ENCODE measurements around the gene ERO1A. TPM values are rescaled to one million over a fixed set of nuclear protein-coding genes. Genes with fewer than 3 reads are reported as not detected.
A peak's percentile ranks its signal among the peaks of the same experiment; 100 is the strongest.

ERO1A gene
- total RNA-seq, 2 experiments from 2014 or later = 138 to 153 TPM

- POLR2A ChIA-PET = interaction anchor here (0.5 to 1.6 kb wide), 6 partner anchors 11 to 143 kb away, joined by 3 to 11 read pairs (median 6); partner anchors contain the start of genes GPR137C, PSMC6, STYX and TXNDC16
Observed at GRCh38 chr14:52694761-52695480, 437 bp downstream of the ERO1A start.

GRCh38 chr14:52693532-52693931, 1.8 kb downstream of the ERO1A start:
- ChIA-PET POLR2A (no interaction called here), CTCF (no interaction called here)
- Mint-ChIP-seq H3K27me3 (no peaks in the 10 kb centered on the region), H3K27ac (peak overlapping the region; percentile 14), H3K36me3 (peaks cover 23% of the 10 kb centered on the region), H3K4me3 (peak overlapping the region; percentile 57), H3K9me3 (no peaks in the 10 kb centered on the region), H3K4me1 (ENCODE audit: low read depth) (peaks cover 49% of the 10 kb centered on the region)
- DNase-seq = no peak
- intact Hi-C loops (cut with micrococcal nuclease) = loop anchor here (10.0 kb wide), 1 partner anchor 1039 kb away; the partner anchor contains the start of gene FRMD6

More at GRCh38 chr14:52694761-52695480, 437 bp downstream of the ERO1A start:
- Mint-ChIP-seq H3K27me3 (no peaks in the 10 kb centered on the region), H3K36me3 (peaks cover 21% of the 10 kb centered on the region), H3K27ac (peak overlapping the region; percentile 99), H3K4me3 (peak overlapping the region; percentile 100), H3K9me3 (no peaks in the 10 kb centered on the region), H3K4me1 (ENCODE audit: low read depth) (peaks cover 39% of the 10 kb centered on the region)
- CTCF ChIA-PET = interaction anchor here (0.9 kb wide), 1 partner anchor 141 kb away, joined by 3 read pairs; no protein-coding TSS in a partner anchor
- peak; percentile 79 for DNase-seq
- intact Hi-C loops (cut with micrococcal nuclease) = loop anchor here (1.0 to 10.0 kb wide), 3 partner anchors 12 to 1040 kb away; partner anchors contain the start of genes FRMD6 and PSMC6

GRCh38 chr14:52693036-52693435, 2.3 kb downstream of the ERO1A start:
- Mint-ChIP-seq H3K9me3 (no peaks in the 10 kb centered on the region), H3K27me3 (no peaks in the 10 kb centered on the region), H3K36me3 (peaks cover 23% of the 10 kb centered on the region), H3K4me1 (ENCODE audit: low read depth) (peaks cover 54% of the 10 kb centered on the region), H3K27ac (no peak overlapping the region), H3K4me3 (no peak overlapping the region)
- DNase-seq = no peak
- CTCF ChIA-PET = no interaction called here
- POLR2A ChIA-PET = no interaction called here
- intact Hi-C loops (cut with micrococcal nuclease) = loop anchor here (10.0 kb wide), 1 partner anchor 1038 kb away; the partner anchor contains the start of gene FRMD6

- H3K36me3 Mint-ChIP-seq = peaks cover 23% of the 10 kb centered on the region
- H3K4me3 Mint-ChIP-seq = peak overlapping the region; percentile 33
- ChIA-PET CTCF (no interaction called here), POLR2A (no interaction called here)
- peaks cover 59% of the 10 kb centered on the region for H3K4me1 Mint-ChIP-seq (ENCODE audit: low read depth)
- no peaks in the 10 kb centered on the region for H3K9me3 Mint-ChIP-seq
- no peaks in the 10 kb centered on the region for H3K27me3 Mint-ChIP-seq
- no peak overlapping the region for H3K27ac Mint-ChIP-seq
- intact Hi-C loops (cut with micrococcal nuclease) = loop anchor here (10.0 kb wide), 1 partner anchor 1038 kb away; the partner anchor contains the start of gene FRMD6
- peak; percentile 32 for DNase-seq
Observed at GRCh38 chr14:52692248-52692962, 3.0 kb downstream of the ERO1A start.

- intact Hi-C loops (cut with micrococcal nuclease) = loop anchor here (10.0 kb wide), 1 partner anchor 1036 kb away; the partner anchor contains the start of gene FRMD6
- ChIA-PET CTCF (no interaction called here), POLR2A (no interaction called here)
- H3K27ac Mint-ChIP-seq = no peak overlapping the region
- H3K27me3 Mint-ChIP-seq = no peaks in the 10 kb centered on the region
- H3K4me1 Mint-ChIP-seq (ENCODE audit: low read depth) = peaks cover 69% of the 10 kb centered on the region
- peaks cover 23% of the 10 kb centered on the region for H3K36me3 Mint-ChIP-seq
- DNase-seq = no peak
- no peak overlapping the region for H3K4me3 Mint-ChIP-seq
- no peaks in the 10 kb centered on the region for H3K9me3 Mint-ChIP-seq
Observed at GRCh38 chr14:52690983-52691760, 4.2 kb downstream of the ERO1A start.

- H3K36me3 Mint-ChIP-seq = peaks cover 4% of the 10 kb centered on the region
- no peak for DNase-seq
- CTCF ChIA-PET = no interaction called here
- no peak overlapping the region for H3K27ac Mint-ChIP-seq
- POLR2A ChIA-PET = no interaction called here
- H3K9me3 Mint-ChIP-seq = no peaks in the 10 kb centered on the region
- no peaks in the 10 kb centered on the region for H3K27me3 Mint-ChIP-seq
- intact Hi-C loops (cut with micrococcal nuclease) = loop anchor here (5.0 kb wide), 1 partner anchor 34 kb away; no protein-coding TSS in a partner anchor
- no peak overlapping the region for H3K4me3 Mint-ChIP-seq
- H3K4me1 Mint-ChIP-seq (ENCODE audit: low read depth) = peaks cover 65% of the 10 kb centered on the region
Observed at GRCh38 chr14:52686176-52686575, 9.2 kb downstream of the ERO1A start.

- Mint-ChIP-seq H3K9me3 (no peaks in the 10 kb centered on the region), H3K27me3 (no peaks in the 10 kb centered on the region), H3K27ac (peak overlapping the region; percentile 38), H3K36me3 (peaks cover 4% of the 10 kb centered on the region), H3K4me3 (no peak overlapping the region), H3K4me1 (ENCODE audit: low read depth) (peaks cover 50% of the 10 kb centered on the region)
- POLR2A ChIA-PET = interaction anchor here (0.9 to 1.3 kb wide), 3 partner anchors 12 to 44 kb away, joined by 3 to 6 read pairs (median 3); partner anchors contain the start of gene ERO1A
- intact Hi-C loops (cut with micrococcal nuclease) = no loop called here
- CTCF ChIA-PET = interaction anchor here (1.0 kb wide), 1 partner anchor 15 kb away, joined by 3 read pairs; no protein-coding TSS in a partner anchor
- DNase-seq = no peak
Observed at GRCh38 chr14:52683985-52684520, 11.3 kb downstream of the ERO1A start.

- H3K36me3 Mint-ChIP-seq = peaks cover 25% of the 10 kb centered on the region
- no peak overlapping the region for H3K27ac Mint-ChIP-seq
- POLR2A ChIA-PET = no interaction called here
- H3K4me3 Mint-ChIP-seq = no peak overlapping the region
- CTCF ChIA-PET = interaction anchor here (0.6 to 1.4 kb wide), 2 partner anchors 20 to 125 kb away, joined by 3 read pairs; no protein-coding TSS in a partner anchor
- H3K27me3 Mint-ChIP-seq = no peaks in the 10 kb centered on the region
- no peak for DNase-seq
- intact Hi-C loops (cut with micrococcal nuclease) = no loop called here
- H3K4me1 Mint-ChIP-seq (ENCODE audit: low read depth) = peaks cover 5% of the 10 kb centered on the region
- H3K9me3 Mint-ChIP-seq = no peaks in the 10 kb centered on the region
Observed at GRCh38 chr14:52678591-52678990, 16.8 kb downstream of the ERO1A start.

- intact Hi-C loops (cut with micrococcal nuclease) = no loop called here
- Mint-ChIP-seq H3K9me3 (no peaks in the 10 kb centered on the region), H3K4me3 (no peak overlapping the region), H3K4me1 (ENCODE audit: low read depth) (peaks cover 7% of the 10 kb centered on the region), H3K36me3 (peaks cover 15% of the 10 kb centered on the region), H3K27me3 (no peaks in the 10 kb centered on the region), H3K27ac (no peak overlapping the region)
- CTCF ChIA-PET = no interaction called here
- no peak for DNase-seq
- POLR2A ChIA-PET = no interaction called here
Observed at GRCh38 chr14:52663850-52664249, 31.5 kb downstream of the ERO1A start.

- DNase-seq = no peak
- no peaks in the 10 kb centered on the region for H3K27me3 Mint-ChIP-seq
- H3K27ac Mint-ChIP-seq = no peak overlapping the region
- intact Hi-C loops (cut with micrococcal nuclease) = no loop called here
- ChIA-PET POLR2A (no interaction called here), CTCF (interaction anchor here (1.8 kb wide), 1 partner anchor 13 kb away, joined by 5 read pairs; no protein-coding TSS in a partner anchor)
- H3K4me1 Mint-ChIP-seq (ENCODE audit: low read depth) = peaks cover 7% of the 10 kb centered on the region
- H3K36me3 Mint-ChIP-seq = peaks cover 22% of the 10 kb centered on the region
- H3K9me3 Mint-ChIP-seq = no peaks in the 10 kb centered on the region
- H3K4me3 Mint-ChIP-seq = no peak overlapping the region
Observed at GRCh38 chr14:52661314-52661713, 34.0 kb downstream of the ERO1A start.

GRCh38 chr14:52660832-52661231, 34.5 kb downstream of the ERO1A start:
- ChIA-PET POLR2A (interaction anchor here (0.7 kb wide), 1 partner anchor 129 kb away, joined by 3 read pairs; no protein-coding TSS in a partner anchor), CTCF (interaction anchor here (1.8 kb wide), 1 partner anchor 13 kb away, joined by 5 read pairs; no protein-coding TSS in a partner anchor)
- peaks cover 7% of the 10 kb centered on the region for H3K4me1 Mint-ChIP-seq (ENCODE audit: low read depth)
- DNase-seq = no peak
- peaks cover 22% of the 10 kb centered on the region for H3K36me3 Mint-ChIP-seq
- H3K9me3 Mint-ChIP-seq = no peaks in the 10 kb centered on the region
- H3K27me3 Mint-ChIP-seq = no peaks in the 10 kb centered on the region
- intact Hi-C loops (cut with micrococcal nuclease) = no loop called here
- H3K4me3 Mint-ChIP-seq = no peak overlapping the region
- no peak overlapping the region for H3K27ac Mint-ChIP-seq

All from activated CD4-positive, alpha-beta memory T cell treated with anti-CD3 and anti-CD28 coated beads for 36 hours (primary cell).